IMR-90 (cell line): ENCODE data around the gene MRE11. TPM values are rescaled to one million over a fixed set of nuclear protein-coding genes. Genes with fewer than 3 reads are reported as not detected.

Experiments used
- ATAC-seq: fragments of 200-7000 bp; cut with Tn5 transposase; 2 replicates; pipeline ENCODE4 v1.9.1; 2020; ENCODE audit warnings: low read depth, mild to moderate bottlenecking, moderate library complexity
- BruUV-seq: library from RNA; stranded (reverse); fragments of 400-500 nt; replicated peaks from 2 replicates; lab custom pipeline; 2021; lab: Mats Ljungman, UMichigan
- CTCF ChIA-PET: fragments of 300-600 bp; formaldehyde crosslinking; extraction: SDS; loops from one replicate; lab custom pipeline; 2021; ENCODE audit warnings: antibody characterized with exemption; lab: Yijun Ruan, JAX
- POLR2A ChIA-PET: fragments of 300-600 bp; sonication (Branson Sonifier 250); formaldehyde crosslinking; loops from one replicate; lab custom pipeline; 2022; ENCODE audit warnings: antibody characterized with exemption; ENCODE audit not compliant: unreplicated experiment; lab: Charles Lee
- DNase-seq: peaks from one replicate; pipeline ENCODE4 v3.0.0; 2013
- H2AFZ ChIP-seq: replicated peaks from 2 replicates; pipeline ENCODE3; 2013; ENCODE audit warnings: low read length, mild to moderate bottlenecking; ENCODE audit not compliant: poor library complexity
- H2AK5ac ChIP-seq: 2 replicates; pipeline ENCODE4 v1.6.1; 2013; ENCODE audit warnings: low read depth, low read length, inconsistent platforms
- H2AK9ac ChIP-seq: replicated peaks from 2 replicates; pipeline ENCODE3; 2013; ENCODE audit warnings: mild to moderate bottlenecking, low read depth, low read length, moderate library complexity; ENCODE audit not compliant: poor library complexity
- H2BK120ac ChIP-seq: 2 replicates; pipeline ENCODE4 v1.6.1; 2013; ENCODE audit warnings: low read depth, low read length, inconsistent platforms
- H2BK15ac ChIP-seq: 3 replicates; pipeline ENCODE4 v1.6.1; 2013; ENCODE audit warnings: low read depth, low read length, inconsistent platforms
- H2BK20ac ChIP-seq: 2 replicates; pipeline ENCODE4 v1.6.1; 2013; ENCODE audit warnings: low read depth, mild to moderate bottlenecking, inconsistent platforms, low read length, moderate library complexity
- H2BK5ac ChIP-seq: 2 replicates; pipeline ENCODE4 v1.6.1; 2013; ENCODE audit warnings: mild to moderate bottlenecking, low read depth, low read length, inconsistent platforms; ENCODE audit not compliant: poor library complexity, severe bottlenecking
- H3K14ac ChIP-seq: replicated peaks from 2 replicates; pipeline ENCODE4 v1.6.1; 2013; ENCODE audit warnings: low read depth, low read length, inconsistent platforms
- H3K18ac ChIP-seq: 2 replicates; pipeline ENCODE4 v1.6.1; 2013; ENCODE audit warnings: low read depth, low read length, control low read depth
- H3K23ac ChIP-seq: 2 replicates; pipeline ENCODE4 v1.6.1; 2013; ENCODE audit warnings: low read depth, low read length, inconsistent platforms
- H3K27ac ChIP-seq: 2 replicates; pipeline ENCODE4 v1.5.1; 2013; ENCODE audit warnings: mild to moderate bottlenecking, control low read depth, low read length; ENCODE audit not compliant: insufficient read depth
- H3K27me3 ChIP-seq: 2 replicates; pipeline ENCODE4 v1.6.1; 2013; ENCODE audit warnings: low read length; ENCODE audit not compliant: control insufficient read depth, insufficient read depth
- H3K36me3 ChIP-seq: 2 replicates; pipeline ENCODE4 v1.6.1; 2013; ENCODE audit warnings: low read length, mixed read lengths; ENCODE audit not compliant: control insufficient read depth, insufficient read depth
- H3K4ac ChIP-seq: 2 replicates; pipeline ENCODE4 v1.6.1; 2013; ENCODE audit warnings: low read depth, low read length, inconsistent platforms
- H3K4me1 ChIP-seq: 2 replicates; pipeline ENCODE4 v1.6.1; 2013; ENCODE audit warnings: low read length, mixed read lengths; ENCODE audit not compliant: control insufficient read depth, insufficient read depth
- H3K4me2 ChIP-seq: 2 replicates; pipeline ENCODE4 v1.6.1; 2013; ENCODE audit warnings: low read depth, mild to moderate bottlenecking, control low read depth, low read length, moderate library complexity
- H3K4me3 ChIP-seq: 2 replicates; pipeline ENCODE4 v1.5.1; 2013; ENCODE audit warnings: low read depth, mild to moderate bottlenecking, control low read depth, low read length, moderate library complexity; ENCODE audit not compliant: insufficient read depth
- H3K56ac ChIP-seq: 2 replicates; pipeline ENCODE4 v1.6.1; 2013; ENCODE audit warnings: low read length, inconsistent platforms; ENCODE audit not compliant: insufficient read depth; ENCODE audit errors: extremely low read depth
- H3K79me1 ChIP-seq, 2 experiments: 2 replicates each; pipeline ENCODE4 v1.6.1; 2013; ENCODE audit warnings: low read length in 2 of 2, inconsistent platforms in 1 of 2, low read depth in 1 of 2
- H3K9ac ChIP-seq: 2 replicates; pipeline ENCODE4 v1.6.1; 2013; ENCODE audit warnings: low read depth, low read length, control low read depth
- H3K9me1 ChIP-seq: 2 replicates; pipeline ENCODE4 v1.6.1; 2013; ENCODE audit warnings: low read length, inconsistent platforms; ENCODE audit not compliant: insufficient read depth
- H3K9me3 ChIP-seq: 2 replicates; pipeline ENCODE4 v1.6.1; 2013; ENCODE audit warnings: low read length; ENCODE audit not compliant: control insufficient read depth, insufficient read depth
- H4K20me1 ChIP-seq: 2 replicates; pipeline ENCODE4 v1.6.1; 2013; ENCODE audit warnings: low read length, inconsistent platforms; ENCODE audit not compliant: insufficient read depth
- H4K5ac ChIP-seq: 2 replicates; pipeline ENCODE4 v1.6.1; 2013; ENCODE audit warnings: mild to moderate bottlenecking, low read depth, low read length, control low read depth
- H4K8ac ChIP-seq, 2 experiments: 2 replicates each; pipeline ENCODE4 v1.6.1; 2013; ENCODE audit warnings: low read depth in 2 of 2, low read length in 2 of 2, control low read depth in 1 of 2, inconsistent platforms in 1 of 2
- H4K91ac ChIP-seq: 2 replicates; pipeline ENCODE4 v1.6.1; 2013; ENCODE audit warnings: low read depth, low read length, inconsistent platforms; ENCODE audit not compliant: insufficient read depth
- CEBPB ChIP-seq: IDR thresholded peaks from 2 replicates; pipeline ENCODE4 v1.6.1; 2012; ENCODE audit warnings: low read depth, low read length, improper control_type of control experiment
- CHD1 ChIP-seq: IDR thresholded peaks from 2 replicates; pipeline ENCODE4 v1.6.1; 2012; ENCODE audit warnings: low read depth, low read length, improper control_type of control experiment
- FOS ChIP-seq: fragments of 150-350 bp; IDR thresholded peaks from 2 replicates; pipeline ENCODE4 v1.6.1; 2016; ENCODE audit warnings: low read depth, low read length
- MAFK ChIP-seq: IDR thresholded peaks from 2 replicates; pipeline ENCODE4 v1.6.1; 2012; ENCODE audit warnings: low read depth, low read length, improper control_type of control experiment
- MXI1 ChIP-seq: IDR thresholded peaks from 2 replicates; pipeline ENCODE4 v1.6.1; 2012; ENCODE audit warnings: low read depth, mild to moderate bottlenecking, low read length, moderate library complexity, borderline replicate concordance
- NFE2L2 ChIP-seq: fragments of 150-350 bp; IDR thresholded peaks from 2 replicates; pipeline ENCODE4 v1.6.1; 2016; ENCODE audit warnings: low read depth, mild to moderate bottlenecking, low read length
- POLR2A ChIP-seq: IDR thresholded peaks from 2 replicates; pipeline ENCODE4 v1.6.1; 2012; ENCODE audit warnings: mild to moderate bottlenecking, low read depth, low read length
- RAD21 ChIP-seq: IDR thresholded peaks from 2 replicates; pipeline ENCODE4 v1.6.1; 2012; ENCODE audit warnings: low read length, improper control_type of control experiment
- RCOR1 ChIP-seq: IDR thresholded peaks from 2 replicates; pipeline ENCODE4 v1.6.1; 2012; ENCODE audit warnings: mild to moderate bottlenecking, low read length, improper control_type of control experiment; ENCODE audit not compliant: insufficient replicate concordance
- RFX5 ChIP-seq: IDR thresholded peaks from 2 replicates; pipeline ENCODE4 v1.8.0; 2012; ENCODE audit warnings: low read depth, mild to moderate bottlenecking, low read length, moderate library complexity
- SMC3 ChIP-seq: fragments of 150-350 bp; IDR thresholded peaks from 2 replicates; pipeline ENCODE4 v1.6.1; 2016; ENCODE audit warnings: low read depth, mild to moderate bottlenecking, antibody characterized with exemption, low read length, moderate library complexity
- USF2 ChIP-seq: fragments of 150-350 bp; IDR thresholded peaks from 2 replicates; pipeline ENCODE4 v1.6.1; 2017; ENCODE audit warnings: mild to moderate bottlenecking, antibody characterized with exemption, low read length, low read depth
- WGBS, 2 experiments: methylation state at CpG; one replicate each; pipeline versions ENCODE4 v1.1.5 to v1.1.7; 2013; ENCODE audit warnings: missing lambda C conversion rate in 2 of 2; ENCODE audit not compliant: insufficient read length in 1 of 2; ENCODE audit errors: extremely low coverage in 2 of 2; 5-methylcytosine and 5-hydroxymethylcytosine counted together
- dilution Hi-C: fragments of 300-500 bp; cut with HindIII; formaldehyde crosslinking; loops from one replicate; pipeline ENCODE4 v1.14.3; 2018; ENCODE audit warnings: low sequenced_read_pairs; ENCODE audit not compliant: unreplicated experiment
- in situ Hi-C: fragments of 300-500 bp; cut with MboI; formaldehyde crosslinking; loops from 3 replicates; pipeline ENCODE4 v1.14.3; 2019; ENCODE audit warnings: low sequenced_read_pairs, inconsistent platforms, mixed read lengths
- intact Hi-C: fragments of 100-400 bp; cut with micrococcal nuclease; formaldehyde crosslinking; loops from 2 replicates; pipeline ENCODE4 v1.10.0; 2022
- polyA plus RNA-seq, 3 experiments: library from polyadenylated mRNA; depleted of rRNA; stranded (reverse); fragments of >200 nt; gene quantifications; 2 replicates each; pipeline ENCODE4 v1.2.3, GENCODE V29; 2012; ENCODE audit warnings: low replicate concordance in 1 of 3
- total RNA-seq: library from RNA; depleted of rRNA; stranded (reverse); fragments of >200 nt; gene quantifications from 2 replicates; pipeline ENCODE4 v1.2.3, GENCODE V29; 2012
- TF ChIP-seq, protein P1 (sequence below): fragments of 150-350 bp; IDR thresholded peaks from 2 replicates; pipeline ENCODE4 v1.6.1; 2016; ENCODE audit warnings: low read depth, mild to moderate bottlenecking, low read length, moderate library complexity, borderline replicate concordance

Gene MRE11
- total and polyA plus RNA-seq, 2 of the 4 experiments (the other 2 are of a cell fraction), result 9.0 to 15.6 TPM

DNA sequence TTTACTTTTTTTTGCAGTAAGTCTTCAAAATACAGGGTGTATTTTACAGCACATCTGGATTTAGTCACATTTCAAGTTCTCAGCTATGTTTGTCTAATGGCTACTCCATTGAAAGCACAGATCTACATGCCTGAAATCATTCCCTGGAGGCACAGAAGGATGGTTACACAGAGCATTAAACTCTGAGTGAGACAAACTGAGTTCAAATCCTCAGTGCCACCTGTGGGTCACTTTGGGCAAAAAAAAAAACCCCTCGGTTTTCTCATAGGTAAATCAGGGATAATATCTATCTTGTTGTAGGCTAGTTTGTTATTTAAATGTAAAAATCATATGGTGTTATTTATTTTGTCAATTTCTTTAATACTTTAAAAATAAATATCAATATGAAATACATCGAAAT, 7.9 kb upstream of the MRE11 start (continued):
- TF ChIP-seq RFX5 (no peak), SMC3 (no peak)

GRCh38 chr11:94500181-94500580, 6.5 kb upstream of the MRE11 start:
- CTCF ChIA-PET, result interaction anchor here (3.0 kb wide), 1 partner anchor 605 kb away, joined by 18 read pairs; no protein-coding TSS in a partner anchor
- dilution Hi-C loops, result no loop called here

More at GRCh38 chr11:94500181-94500580, 6.5 kb upstream of the MRE11 start:
- in situ Hi-C loops, result loop anchor here (5.0 to 10.0 kb wide), 2 partner anchors 328 to 605 kb away; no protein-coding TSS in a partner anchor
- H3K79me1 ChIP-seq, result peaks cover 0 to 3% of the 10 kb centered on the region in 2 experiments; a peak in 1 of 4 replicates
- H4K8ac ChIP-seq, result no peak overlapping the region
- H3K14ac ChIP-seq, result no peak overlapping the region
- H3K27me3 ChIP-seq, result no peaks in the 10 kb centered on the region
- no peak overlapping the region for H3K27ac ChIP-seq
- no peak overlapping the region for H2BK120ac ChIP-seq
- H3K4ac ChIP-seq, result no peak overlapping the region
- no peak overlapping the region for H3K9ac ChIP-seq
- H3K18ac ChIP-seq, result no peak overlapping the region
- H3K4me2 ChIP-seq, result no peak overlapping the region
- no peak overlapping the region for H2BK15ac ChIP-seq
- peaks cover 6% of the 10 kb centered on the region for H3K36me3 ChIP-seq
- H4K91ac ChIP-seq, result no peak overlapping the region
- no peak overlapping the region for H2AFZ ChIP-seq
- no peak overlapping the region for H2AK9ac ChIP-seq
- H2BK5ac ChIP-seq, result no peak overlapping the region
- no peak overlapping the region for H4K5ac ChIP-seq
- POLR2A ChIA-PET, result no interaction called here
- no peak overlapping the region for H3K23ac ChIP-seq
- no peak overlapping the region for H3K56ac ChIP-seq
- no peak overlapping the region for H3K4me3 ChIP-seq
- no peak for DNase-seq
- ATAC-seq, result no peak
- no peaks in the 10 kb centered on the region for H3K4me1 ChIP-seq
- intact Hi-C loops, result no loop called here
- no peak overlapping the region for H2BK20ac ChIP-seq
- H3K9me1 ChIP-seq, result no peaks in the 10 kb centered on the region
- no CpG with 5 or more reads among the region's 2 CpGs for WGBS, 2 experiments
- H2AK5ac ChIP-seq, result no peak overlapping the region
- H3K9me3 ChIP-seq, result no peaks in the 10 kb centered on the region
- no peaks in the 10 kb centered on the region for H4K20me1 ChIP-seq
- BruUV-seq, result no TSS peak
- no peak for TF ChIP-seq CHD1
- no peak for TF ChIP-seq RFX5
- TF ChIP-seq POLR2A, result no peak
- no peak for TF ChIP-seq RCOR1
- TF ChIP-seq, protein P1, sequence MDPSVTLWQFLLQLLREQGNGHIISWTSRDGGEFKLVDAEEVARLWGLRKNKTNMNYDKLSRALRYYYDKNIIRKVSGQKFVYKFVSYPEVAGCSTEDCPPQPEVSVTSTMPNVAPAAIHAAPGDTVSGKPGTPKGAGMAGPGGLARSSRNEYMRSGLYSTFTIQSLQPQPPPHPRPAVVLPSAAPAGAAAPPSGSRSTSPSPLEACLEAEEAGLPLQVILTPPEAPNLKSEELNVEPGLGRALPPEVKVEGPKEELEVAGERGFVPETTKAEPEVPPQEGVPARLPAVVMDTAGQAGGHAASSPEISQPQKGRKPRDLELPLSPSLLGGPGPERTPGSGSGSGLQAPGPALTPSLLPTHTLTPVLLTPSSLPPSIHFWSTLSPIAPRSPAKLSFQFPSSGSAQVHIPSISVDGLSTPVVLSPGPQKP, result no peak
- no peak for TF ChIP-seq USF2
- no peak for TF ChIP-seq NFE2L2
- no peak for TF ChIP-seq MAFK
- TF ChIP-seq MXI1, result no peak
- TF ChIP-seq RAD21, result no peak
- no peak for TF ChIP-seq SMC3
- no peak for TF ChIP-seq FOS
- no peak for TF ChIP-seq CEBPB
